Activated CD4-positive, alpha-beta memory T cell treated with anti-CD3 and anti-CD28 coated beads, Interleukin-2, amount 10 ng/mL, durations not matched to agents 7 days and 5 days (primary cell): ENCODE data around the gene HSPB3. TPM values are rescaled to one million over a fixed set of nuclear protein-coding genes. Genes with fewer than 3 reads are reported as not detected.
"Not testable (repeated sequence)": the region's sequence is repeated elsewhere in the genome, so short reads cannot be mapped to it uniquely, and the experiment has no call there.

Experiments
- CTCF ChIA-PET: fragments of 350-600 bp; sonication (Branson Sonifier 250); formaldehyde crosslinking; loops from one replicate; lab custom pipeline; 2021; ENCODE audit warnings: antibody characterized with exemption, inconsistent platforms; lab: Charles Lee
- POLR2A ChIA-PET: fragments of 350-600 bp; sonication (Branson Sonifier 250); formaldehyde crosslinking; loops from one replicate; lab custom pipeline; 2021; ENCODE audit warnings: antibody characterized with exemption; lab: Charles Lee
- DNase-seq: peaks from one replicate; pipeline ENCODE4 v3.0.0-alpha.2; 2020
- H3K27ac Mint-ChIP-seq: one replicate; pipeline ENCODE4 v1.8.0; 2021; ENCODE audit warnings: mild to moderate bottlenecking, mixed read lengths
- H3K27me3 Mint-ChIP-seq: one replicate; pipeline ENCODE4 v1.8.0; 2021; ENCODE audit warnings: mixed read lengths
- H3K36me3 Mint-ChIP-seq: one replicate; pipeline ENCODE4 v1.8.0; 2021; ENCODE audit warnings: low read depth, mixed read lengths
- H3K4me1 Mint-ChIP-seq: one replicate; pipeline ENCODE4 v1.8.0; 2021; ENCODE audit warnings: mixed read lengths
- H3K4me3 Mint-ChIP-seq: one replicate; pipeline ENCODE4 v1.8.0; 2021; ENCODE audit warnings: mild to moderate bottlenecking, mixed read lengths
- H3K9me3 Mint-ChIP-seq: one replicate; pipeline ENCODE4 v1.8.0; 2021; ENCODE audit warnings: mixed read lengths
- total RNA-seq, 2 experiments: library from RNA; stranded (reverse); gene quantifications; one replicate each; pipeline ENCODE4 v1.2.3, GENCODE V29; 2021

Gene HSPB3, protein sequence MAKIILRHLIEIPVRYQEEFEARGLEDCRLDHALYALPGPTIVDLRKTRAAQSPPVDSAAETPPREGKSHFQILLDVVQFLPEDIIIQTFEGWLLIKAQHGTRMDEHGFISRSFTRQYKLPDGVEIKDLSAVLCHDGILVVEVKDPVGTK
- not detected for total RNA-seq

GRCh38 chr5:54455413-54456157, at the start of gene HSPB3:
HSPB3 (plus strand) TSS chr5:54455699; CDS start chr5:54455790, 91 bp downstream.
- Mint-ChIP-seq H3K27me3 (peaks cover 22% of the 10 kb centered on the region), H3K4me3 (no peak within 1 kb of the TSS), H3K36me3 (no peaks in the 10 kb centered on the region), H3K9me3 (no peaks in the 10 kb centered on the region), H3K27ac (no peak within 1 kb of the TSS), H3K4me1 (no peaks in the 10 kb centered on the region)
- POLR2A ChIA-PET = no interaction called here
- CTCF ChIA-PET = no interaction called here
- DNase-seq = no peak

GRCh38 chr5:54411176-54411575, 44.3 kb upstream of the HSPB3 start:
- DNase-seq = no peak
- Mint-ChIP-seq H3K27ac (no peak overlapping the region), H3K4me1 (no peaks in the 10 kb centered on the region), H3K36me3 (no peaks in the 10 kb centered on the region), H3K9me3 (no peaks in the 10 kb centered on the region), H3K27me3 (peaks cover 13% of the 10 kb centered on the region), H3K4me3 (no peak overlapping the region)
- CTCF ChIA-PET = interaction anchor here (1.4 to 4.4 kb wide), 4 partner anchors 8 to 177 kb away, joined by 3 to 18 read pairs (median 4); no protein-coding TSS in a partner anchor
- POLR2A ChIA-PET = no interaction called here

GRCh38 chr5:54412913-54413312, 42.6 kb upstream of the HSPB3 start:
- no peak overlapping the region for H3K27ac Mint-ChIP-seq
- H3K4me1 Mint-ChIP-seq = no peaks in the 10 kb centered on the region
- no peaks in the 10 kb centered on the region for H3K36me3 Mint-ChIP-seq
- no peaks in the 10 kb centered on the region for H3K9me3 Mint-ChIP-seq
- H3K27me3 Mint-ChIP-seq = peaks cover 16% of the 10 kb centered on the region
- POLR2A ChIA-PET = no interaction called here
- no peak for DNase-seq
- H3K4me3 Mint-ChIP-seq = no peak overlapping the region
- CTCF ChIA-PET = interaction anchor here (1.0 to 1.5 kb wide), 3 partner anchors 9 to 455 kb away, joined by 3 to 4 read pairs (median 3); no protein-coding TSS in a partner anchor

DNA sequence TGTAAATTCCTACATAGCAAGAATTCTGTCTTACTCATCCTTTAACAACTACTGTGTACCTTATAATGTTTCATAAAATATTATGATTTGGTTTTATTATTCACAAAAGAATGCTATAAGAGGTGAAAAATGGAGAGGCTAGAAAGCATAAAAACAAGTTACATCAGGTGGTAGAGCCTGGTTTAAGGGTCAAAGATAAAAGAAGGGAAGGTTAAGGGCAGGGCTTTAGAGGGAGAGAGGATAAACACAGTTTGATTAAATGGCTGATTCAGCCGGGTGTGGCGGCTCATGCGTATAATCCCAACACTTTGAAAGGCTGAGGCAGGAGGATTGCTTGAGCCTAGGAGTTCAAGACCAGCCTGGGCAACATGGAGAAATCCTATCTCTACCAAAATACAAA, 40.4 kb upstream of the HSPB3 start:
- Mint-ChIP-seq H3K9me3 (no peaks in the 10 kb centered on the region), H3K4me1 (no peaks in the 10 kb centered on the region), H3K27me3 (peaks cover 18% of the 10 kb centered on the region), H3K4me3 (no peak overlapping the region), H3K36me3 (no peaks in the 10 kb centered on the region), H3K27ac (no peak overlapping the region)
- DNase-seq = no peak
- ChIA-PET POLR2A (no interaction called here), CTCF (no interaction called here)

DNA sequence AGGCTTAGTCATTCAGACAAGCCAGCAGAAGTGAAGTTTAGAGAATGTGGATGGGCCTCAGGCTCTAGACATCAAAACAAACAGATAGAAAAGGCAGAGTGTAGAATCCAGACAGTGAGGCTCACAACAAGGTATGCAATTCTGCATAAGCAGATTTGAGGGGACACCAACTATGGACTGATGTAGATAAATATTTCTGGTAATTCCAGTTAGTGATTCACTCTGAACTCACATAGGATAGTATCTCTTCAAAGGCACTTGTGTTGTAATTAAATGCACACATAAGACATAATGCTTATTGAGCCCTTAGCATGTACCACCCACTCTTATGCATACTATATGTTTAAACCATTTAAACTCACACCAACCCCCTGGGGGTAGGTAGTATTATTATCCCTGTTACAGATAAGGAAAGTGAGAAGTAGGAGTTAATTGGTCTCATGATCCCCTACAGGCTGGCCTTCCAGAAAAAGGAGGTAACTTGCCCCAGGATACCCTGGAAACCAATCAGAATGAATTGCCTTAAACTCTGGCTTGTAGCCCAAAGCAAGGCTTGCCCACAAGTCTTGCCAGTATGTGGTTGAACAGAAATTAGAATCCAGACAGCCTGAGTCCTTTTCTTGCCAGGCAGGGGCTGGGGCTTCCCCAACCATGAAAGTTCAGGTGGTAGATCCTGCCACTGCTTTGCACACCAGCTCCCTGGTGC, 39.5 kb upstream of the HSPB3 start:
- DNase-seq = no peak
- no peaks in the 10 kb centered on the region for H3K4me1 Mint-ChIP-seq
- no peaks in the 10 kb centered on the region for H3K9me3 Mint-ChIP-seq
- no peaks in the 10 kb centered on the region for H3K36me3 Mint-ChIP-seq
- H3K4me3 Mint-ChIP-seq = no peak overlapping the region
- peaks cover 17% of the 10 kb centered on the region for H3K27me3 Mint-ChIP-seq
- ChIA-PET CTCF (no interaction called here), POLR2A (no interaction called here)
- no peak overlapping the region for H3K27ac Mint-ChIP-seq

GRCh38 chr5:54419573-54420423, 35.7 kb upstream of the HSPB3 start:
- DNase-seq, POLR2A ChIA-PET, H3K4me3 Mint-ChIP-seq, H3K9me3 Mint-ChIP-seq, H3K4me1 Mint-ChIP-seq, H3K36me3 Mint-ChIP-seq, H3K27ac Mint-ChIP-seq: not testable (repeated sequence)
- H3K27me3 Mint-ChIP-seq = peaks cover 20% of the 10 kb centered on the region
- CTCF ChIA-PET = interaction anchor here (0.6 to 1.3 kb wide), 17 partner anchors 10 to 731 kb away, joined by 3 to 21 read pairs (median 4); partner anchors contain the start of gene ARL15

DNA sequence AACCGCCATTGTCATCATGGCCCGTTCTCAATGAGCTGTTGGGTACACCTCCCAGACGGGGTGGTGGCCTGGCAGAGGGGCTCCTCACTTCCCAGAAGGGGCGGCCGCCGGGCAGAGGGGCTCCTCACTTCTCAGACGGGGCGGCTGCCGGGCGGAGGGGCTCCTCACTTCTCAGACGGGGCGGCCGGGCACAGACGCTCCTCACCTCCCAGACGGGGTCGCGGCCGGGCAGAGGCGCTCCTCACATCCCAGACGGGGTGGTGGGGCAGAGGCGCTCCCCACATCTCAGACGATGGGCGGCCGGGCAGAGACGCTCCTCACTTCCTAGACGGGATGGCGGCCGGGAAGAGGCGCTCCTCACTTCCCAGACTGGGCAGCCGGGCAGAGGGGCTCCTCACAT, 35.0 kb upstream of the HSPB3 start:
- POLR2A ChIA-PET, H3K9me3 Mint-ChIP-seq, H3K27ac Mint-ChIP-seq, H3K4me1 Mint-ChIP-seq, H3K4me3 Mint-ChIP-seq, CTCF ChIA-PET, DNase-seq, H3K36me3 Mint-ChIP-seq: not testable (repeated sequence)
- H3K27me3 Mint-ChIP-seq = peaks cover 23% of the 10 kb centered on the region

DNA sequence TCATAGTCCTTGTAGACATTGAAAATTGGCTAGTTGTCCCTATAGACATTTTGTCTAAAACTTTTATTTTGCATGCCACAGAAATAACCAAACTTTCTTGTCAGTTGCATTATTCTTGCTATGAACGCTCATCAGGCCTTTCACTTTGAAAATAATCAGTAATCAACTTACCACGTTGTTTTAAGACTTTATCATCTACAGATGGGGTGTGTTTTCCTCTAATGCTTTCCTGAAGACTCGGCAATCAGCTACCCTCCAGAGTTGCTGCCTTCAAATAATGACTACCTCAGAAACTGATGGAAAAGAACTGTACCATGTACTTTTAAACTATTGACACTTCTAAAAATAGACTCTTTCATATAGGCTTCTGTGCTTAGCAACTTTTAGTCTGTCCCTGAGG, 33.5 kb upstream of the HSPB3 start:
- no peak overlapping the region for H3K27ac Mint-ChIP-seq
- DNase-seq = no peak
- no peak overlapping the region for H3K4me3 Mint-ChIP-seq
- POLR2A ChIA-PET = no interaction called here
- CTCF ChIA-PET = interaction anchor here (1.0 to 1.2 kb wide), 2 partner anchors 10 to 178 kb away, joined by 3 to 4 read pairs; no protein-coding TSS in a partner anchor
- no peaks in the 10 kb centered on the region for H3K4me1 Mint-ChIP-seq
- H3K27me3 Mint-ChIP-seq = peaks cover 28% of the 10 kb centered on the region
- no peaks in the 10 kb centered on the region for H3K9me3 Mint-ChIP-seq
- no peaks in the 10 kb centered on the region for H3K36me3 Mint-ChIP-seq

GRCh38 chr5:54425258-54425657, 30.2 kb upstream of the HSPB3 start:
- ChIA-PET CTCF (interaction anchor here (0.6 kb wide), 1 partner anchor 1226 kb away, joined by 4 read pairs; no protein-coding TSS in a partner anchor), POLR2A (no interaction called here)
- Mint-ChIP-seq H3K9me3 (no peaks in the 10 kb centered on the region), H3K27ac (no peak overlapping the region), H3K36me3 (no peaks in the 10 kb centered on the region), H3K4me1 (no peaks in the 10 kb centered on the region), H3K4me3 (no peak overlapping the region), H3K27me3 (peaks cover 22% of the 10 kb centered on the region)
- no peak for DNase-seq

GRCh38 chr5:54426209-54426608, 29.3 kb upstream of the HSPB3 start:
- H3K27ac Mint-ChIP-seq = no peak overlapping the region
- H3K4me3 Mint-ChIP-seq = no peak overlapping the region
- no peaks in the 10 kb centered on the region for H3K9me3 Mint-ChIP-seq
- no peaks in the 10 kb centered on the region for H3K36me3 Mint-ChIP-seq
- peaks cover 22% of the 10 kb centered on the region for H3K27me3 Mint-ChIP-seq
- ChIA-PET POLR2A (no interaction called here), CTCF (no interaction called here)
- no peaks in the 10 kb centered on the region for H3K4me1 Mint-ChIP-seq
- no peak for DNase-seq

GRCh38 chr5:54434650-54435049, 20.8 kb upstream of the HSPB3 start:
- H3K4me3 Mint-ChIP-seq, H3K4me1 Mint-ChIP-seq, DNase-seq, H3K9me3 Mint-ChIP-seq, H3K36me3 Mint-ChIP-seq, POLR2A ChIA-PET, H3K27me3 Mint-ChIP-seq, H3K27ac Mint-ChIP-seq: not testable (repeated sequence)
- CTCF ChIA-PET = interaction anchor here (1.0 to 1.3 kb wide), 3 partner anchors 9 to 54 kb away, joined by 3 read pairs; no protein-coding TSS in a partner anchor

DNA sequence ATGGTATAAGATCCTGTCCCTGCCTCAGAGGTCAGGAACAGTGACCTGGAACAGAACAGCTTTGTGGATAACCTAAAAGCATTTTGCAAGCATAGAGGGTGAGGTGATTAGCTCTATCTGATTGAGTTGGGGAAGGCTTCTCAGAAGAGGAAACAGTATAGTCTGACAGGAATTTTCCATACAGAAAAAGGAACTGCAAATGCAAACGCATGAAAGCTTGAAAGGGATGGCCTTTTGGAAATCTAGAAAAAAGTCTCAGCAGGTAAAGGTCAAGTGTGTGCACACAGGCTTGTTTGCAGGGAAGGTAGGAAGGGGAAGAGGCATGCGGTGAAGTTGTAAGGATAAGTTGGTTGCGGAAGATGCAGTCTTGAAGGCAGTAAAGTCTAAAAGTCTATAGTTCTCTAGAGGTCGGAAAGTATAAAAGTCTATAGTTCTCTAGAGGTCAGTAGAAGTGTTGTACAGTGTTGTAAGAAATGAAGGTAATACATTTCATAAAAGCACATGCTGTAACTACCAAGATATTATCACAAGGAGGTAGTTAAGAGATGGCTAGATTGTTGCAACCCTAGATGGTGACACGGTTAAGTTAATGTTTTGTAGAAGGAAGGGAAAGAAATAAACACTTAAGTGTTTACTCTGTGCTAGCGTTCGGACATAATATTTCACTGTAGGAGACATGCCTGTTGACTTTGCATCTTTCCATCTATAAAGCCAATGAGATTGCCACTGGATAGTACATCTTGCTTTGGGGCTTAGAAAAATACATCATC, 16.7 kb upstream of the HSPB3 start:
- CTCF ChIA-PET = no interaction called here

More for the DNA sequence above, 16.7 kb upstream of the HSPB3 start:
- no peak overlapping the region for H3K4me3 Mint-ChIP-seq
- no peak overlapping the region for H3K27ac Mint-ChIP-seq
- POLR2A ChIA-PET = no interaction called here
- peaks cover 5% of the 10 kb centered on the region for H3K4me1 Mint-ChIP-seq
- no peaks in the 10 kb centered on the region for H3K36me3 Mint-ChIP-seq
- DNase-seq = no peak
- peaks cover 3% of the 10 kb centered on the region for H3K27me3 Mint-ChIP-seq
- H3K9me3 Mint-ChIP-seq = no peaks in the 10 kb centered on the region
